HepG2 (cell line): ENCODE measurements around the gene SULT1C4. TPM values are rescaled to one million over a fixed set of nuclear protein-coding genes. Genes with fewer than 3 reads are reported as not detected.

ENCODE experiments used
- ATF7 ChIP-seq, 2 experiments: fragments of 450-650 bp in 1 of 2; sonication (generic) in 1 of 2; formaldehyde crosslinking in 1 of 2; IDR thresholded peaks; 2 replicates each; pipeline versions ENCODE4 v1.4.0 to v1.6.1; 2016 to 2020; ENCODE audit warnings: antibody characterized with exemption in 1 of 2, mild to moderate bottlenecking in 1 of 2, missing genetic modification reagents in 1 of 2
- ATM ChIP-seq: fragments of 450-650 bp; IDR thresholded peaks from 2 replicates; pipeline ENCODE4 v1.7.1; 2017; ENCODE audit warnings: mild to moderate bottlenecking, borderline replicate concordance
- CCDC6 ChIP-seq: sonication (generic); formaldehyde crosslinking; IDR thresholded peaks from 2 replicates; pipeline ENCODE4 v1.8.1; 2022; ENCODE audit warnings: mild to moderate bottlenecking, missing genetic modification reagents, moderate library complexity
- EP300 ChIP-seq, 3 experiments: sonication (generic) in 1 of 3; formaldehyde crosslinking in 1 of 3; IDR thresholded peaks; 2 replicates each; pipeline versions ENCODE4 v1.5.1 to v1.6.1; 2011 to 2020; ENCODE audit warnings: low read depth in 2 of 3, low read length in 2 of 3, borderline replicate concordance in 1 of 3, improper control_type of control experiment in 1 of 3, mild to moderate bottlenecking in 1 of 3, missing genetic modification reagents in 1 of 3, moderate library complexity in 1 of 3
- KLF9 ChIP-seq: IDR thresholded peaks from 2 replicates; pipeline ENCODE4 v1.6.1; 2016; ENCODE audit warnings: low read depth
- MED8 ChIP-seq: sonication (generic); formaldehyde crosslinking; IDR thresholded peaks from 2 replicates; pipeline ENCODE4 v1.8.1; 2023; ENCODE audit warnings: mild to moderate bottlenecking, missing genetic modification reagents; ENCODE audit not compliant: insufficient replicate concordance
- MIER3 ChIP-seq: IDR thresholded peaks from 2 replicates; pipeline ENCODE4 v1.6.1; 2016; ENCODE audit warnings: missing compliant biosample characterization, borderline replicate concordance
- PAXIP1 ChIP-seq: sonication (generic); formaldehyde crosslinking; conservative IDR thresholded peaks from 2 replicates; pipeline ENCODE4 v1.4.0; 2020; ENCODE audit warnings: mild to moderate bottlenecking, missing genetic modification reagents, moderate library complexity
- SMYD3 ChIP-seq: sonication (generic); formaldehyde crosslinking; IDR thresholded peaks from 2 replicates; pipeline ENCODE4 v1.8.1; 2023; ENCODE audit warnings: mild to moderate bottlenecking, missing genetic modification reagents
- U2AF1 ChIP-seq: fragments of 200-400 bp; formaldehyde crosslinking; optimal IDR thresholded peaks from 2 replicates; pipeline ENCODE3; 2017; ENCODE audit warnings: mild to moderate bottlenecking, low read depth, low read length
- WIZ ChIP-seq: sonication (generic); formaldehyde crosslinking; IDR thresholded peaks from 2 replicates; pipeline ENCODE4 v1.5.1; 2020; ENCODE audit warnings: mild to moderate bottlenecking, missing genetic modification reagents
- ZBTB7B ChIP-seq: sonication (generic); formaldehyde crosslinking; IDR thresholded peaks from 2 replicates; pipeline ENCODE4 v1.4.0; 2020; ENCODE audit warnings: missing genetic modification reagents
- ZFP37 ChIP-seq: sonication (generic); formaldehyde crosslinking; IDR thresholded peaks from 2 replicates; pipeline ENCODE4 v1.4.0; 2020; ENCODE audit warnings: missing genetic modification reagents, borderline replicate concordance
- ZMYM3 ChIP-seq: sonication (generic); formaldehyde crosslinking; IDR thresholded peaks from 2 replicates; pipeline ENCODE4 v1.5.1; 2020; ENCODE audit warnings: mild to moderate bottlenecking, missing genetic modification reagents
- ZNF12 ChIP-seq: sonication (generic); formaldehyde crosslinking; IDR thresholded peaks from 2 replicates; pipeline ENCODE4 v1.5.0; 2020; ENCODE audit warnings: missing genetic modification reagents
- ZNF3 ChIP-seq: IDR thresholded peaks from 2 replicates; pipeline ENCODE4 v1.7.0; 2017; ENCODE audit warnings: inconsistent platforms
- ZNF367 ChIP-seq: sonication (generic); formaldehyde crosslinking; IDR thresholded peaks from 2 replicates; pipeline ENCODE4 v1.4.0; 2020; ENCODE audit warnings: missing genetic modification reagents, borderline replicate concordance
- ZNF709 ChIP-seq: sonication (generic); formaldehyde crosslinking; IDR thresholded peaks from 2 replicates; pipeline ENCODE4 v1.5.0; 2020; ENCODE audit warnings: mild to moderate bottlenecking, missing genetic modification reagents
- ZNF777 ChIP-seq: sonication (generic); formaldehyde crosslinking; IDR thresholded peaks from 2 replicates; pipeline ENCODE4 v1.4.0; 2020; ENCODE audit warnings: missing genetic modification reagents
- polyA plus RNA-seq, 8 experiments: library from polyadenylated mRNA; depleted of rRNA in 3 of 8; stranded (reverse) in 7 of 8; unstranded in 1 of 8; fragments of >200 nt; fragmentation: Illumina TruSeq in 4 of 8; extraction: Trizol in 4 of 8; gene quantifications; 2 replicates each; pipeline versions ENCODE4 v1.2.1 to v1.2.3, GENCODE V29; 2011 to 2016; ENCODE audit warnings: low read depth in 4 of 8, missing spikeins in 1 of 8, mixed read lengths in 1 of 8; ENCODE audit not compliant: insufficient read depth in 1 of 8
- total RNA-seq, 5 experiments: library from RNA; depleted of rRNA; stranded (reverse); fragments of >200 nt; fragmentation: Illumina TruSeq; extraction: Trizol; gene quantifications; 2 replicates each; pipeline ENCODE4 v1.2.3, GENCODE V29; 2016; ENCODE audit warnings: low read depth in 1 of 5
- TF ChIP-seq, protein P1 (sequence below): conservative IDR thresholded peaks from 2 replicates; pipeline ENCODE4 v1.6.1; 2018; ENCODE audit warnings: missing genetic modification reagents
- TF ChIP-seq, protein P2 (sequence below): sonication (generic); formaldehyde crosslinking; IDR thresholded peaks from 2 replicates; pipeline ENCODE4 v1.9.0; 2021; ENCODE audit warnings: missing genetic modification reagents, borderline replicate concordance
- TF ChIP-seq, protein P3 (sequence below): IDR thresholded peaks from 2 replicates; pipeline ENCODE4 v1.6.1; 2018; ENCODE audit warnings: missing genetic modification reagents, mild to moderate bottlenecking, missing compliant biosample characterization

SULT1C4 gene
- total and polyA plus RNA-seq, 2 of the 13 experiments (the other 11 are each of a cell fraction or from before 2014, with no cell fraction given): 1.3 to 8.6 TPM

DNA sequence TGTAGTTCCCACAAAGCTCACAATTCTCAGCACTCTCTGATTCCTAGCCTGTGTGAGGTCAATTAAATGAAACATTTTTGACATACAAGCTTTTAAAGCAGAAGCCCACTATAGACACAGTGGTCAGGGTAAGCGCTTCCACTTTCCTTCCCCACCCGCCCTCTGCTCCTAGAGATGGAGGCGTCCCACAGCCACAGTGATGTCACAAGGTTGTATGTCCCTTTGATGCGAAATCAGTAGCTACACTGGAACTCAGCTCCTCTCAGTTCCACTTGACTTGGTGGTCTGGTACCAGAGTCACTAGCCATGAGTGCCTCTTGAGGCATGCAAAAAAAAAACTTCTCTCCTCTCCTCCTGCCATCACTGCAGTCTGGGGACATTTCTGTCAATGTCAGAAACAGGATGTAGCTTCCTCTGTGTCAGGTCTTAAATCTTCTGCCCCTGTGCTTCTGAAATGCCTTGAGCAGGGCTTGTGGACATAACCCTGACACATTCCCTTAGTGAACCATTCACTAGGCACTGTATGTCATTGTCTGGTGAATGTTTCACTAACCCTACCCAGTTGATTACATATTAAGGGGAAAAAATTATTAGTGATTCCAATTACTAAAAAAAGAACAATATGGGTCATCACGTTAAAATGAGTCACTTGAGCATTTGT, 7.8 kb downstream of the SULT1C4 start (continued):
- TF ChIP-seq, protein P1, sequence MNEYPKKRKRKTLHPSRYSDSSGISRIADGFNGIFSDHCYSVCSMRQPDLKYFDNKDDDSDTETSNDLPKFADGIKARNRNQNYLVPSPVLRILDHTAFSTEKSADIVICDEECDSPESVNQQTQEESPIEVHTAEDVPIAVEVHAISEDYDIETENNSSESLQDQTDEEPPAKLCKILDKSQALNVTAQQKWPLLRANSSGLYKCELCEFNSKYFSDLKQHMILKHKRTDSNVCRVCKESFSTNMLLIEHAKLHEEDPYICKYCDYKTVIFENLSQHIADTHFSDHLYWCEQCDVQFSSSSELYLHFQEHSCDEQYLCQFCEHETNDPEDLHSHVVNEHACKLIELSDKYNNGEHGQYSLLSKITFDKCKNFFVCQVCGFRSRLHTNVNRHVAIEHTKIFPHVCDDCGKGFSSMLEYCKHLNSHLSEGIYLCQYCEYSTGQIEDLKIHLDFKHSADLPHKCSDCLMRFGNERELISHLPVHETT (CRISPR knock-in tag): no peak
- TF ChIP-seq ZNF12 (no peak), PAXIP1 (peak; percentile 78), ZNF709 (CRISPR knock-in tag) (no peak), CCDC6 (CRISPR knock-in tag) (no peak), ZNF777 (CRISPR knock-in tag) (no peak), ATF7 (IDR thresholded peaks at IDR 0.05) (no peak), ATF7 (CRISPR knock-in tag; IDR thresholded peaks at IDR 0.05) (no peak), ATM (no peak), EP300 (IDR thresholded peaks at IDR 0.05; ENCODE audit: low read depth in 2 of 2, low read length in 2 of 2) (peak in 1 of 2 experiments; percentile 30; a peak in 1 of 4 replicates), EP300 (CRISPR knock-in tag; IDR thresholded peaks at IDR 0.05; ENCODE audit: borderline replicate concordance) (0 out of 2 replicates have a peak, but pooled peaks have one; percentile 13), ZFP37 (CRISPR knock-in tag) (no peak), SMYD3 (CRISPR knock-in tag) (0 out of 2 replicates have a peak, but pooled peaks have one; percentile 33), MIER3 (CRISPR knock-in tag) (peak; percentile 48; the same call in 1 of the 2 replicates), MED8 (CRISPR knock-in tag) (no peak), ZBTB7B (no peak), ZNF3 (CRISPR knock-in tag) (no peak), ZMYM3 (no peak), KLF9 (CRISPR knock-in tag) (no peak), WIZ (CRISPR knock-in tag) (no peak), U2AF1 (no peak), ZNF367 (CRISPR knock-in tag) (no peak)
- TF ChIP-seq, protein P2, sequence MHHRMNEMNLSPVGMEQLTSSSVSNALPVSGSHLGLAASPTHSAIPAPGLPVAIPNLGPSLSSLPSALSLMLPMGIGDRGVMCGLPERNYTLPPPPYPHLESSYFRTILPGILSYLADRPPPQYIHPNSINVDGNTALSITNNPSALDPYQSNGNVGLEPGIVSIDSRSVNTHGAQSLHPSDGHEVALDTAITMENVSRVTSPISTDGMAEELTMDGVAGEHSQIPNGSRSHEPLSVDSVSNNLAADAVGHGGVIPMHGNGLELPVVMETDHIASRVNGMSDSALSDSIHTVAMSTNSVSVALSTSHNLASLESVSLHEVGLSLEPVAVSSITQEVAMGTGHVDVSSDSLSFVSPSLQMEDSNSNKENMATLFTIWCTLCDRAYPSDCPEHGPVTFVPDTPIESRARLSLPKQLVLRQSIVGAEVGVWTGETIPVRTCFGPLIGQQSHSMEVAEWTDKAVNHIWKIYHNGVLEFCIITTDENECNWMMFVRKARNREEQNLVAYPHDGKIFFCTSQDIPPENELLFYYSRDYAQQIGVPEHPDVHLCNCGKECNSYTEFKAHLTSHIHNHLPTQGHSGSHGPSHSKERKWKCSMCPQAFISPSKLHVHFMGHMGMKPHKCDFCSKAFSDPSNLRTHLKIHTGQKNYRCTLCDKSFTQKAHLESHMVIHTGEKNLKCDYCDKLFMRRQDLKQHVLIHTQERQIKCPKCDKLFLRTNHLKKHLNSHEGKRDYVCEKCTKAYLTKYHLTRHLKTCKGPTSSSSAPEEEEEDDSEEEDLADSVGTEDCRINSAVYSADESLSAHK (CRISPR knock-in tag): no peak
- TF ChIP-seq, protein P3, sequence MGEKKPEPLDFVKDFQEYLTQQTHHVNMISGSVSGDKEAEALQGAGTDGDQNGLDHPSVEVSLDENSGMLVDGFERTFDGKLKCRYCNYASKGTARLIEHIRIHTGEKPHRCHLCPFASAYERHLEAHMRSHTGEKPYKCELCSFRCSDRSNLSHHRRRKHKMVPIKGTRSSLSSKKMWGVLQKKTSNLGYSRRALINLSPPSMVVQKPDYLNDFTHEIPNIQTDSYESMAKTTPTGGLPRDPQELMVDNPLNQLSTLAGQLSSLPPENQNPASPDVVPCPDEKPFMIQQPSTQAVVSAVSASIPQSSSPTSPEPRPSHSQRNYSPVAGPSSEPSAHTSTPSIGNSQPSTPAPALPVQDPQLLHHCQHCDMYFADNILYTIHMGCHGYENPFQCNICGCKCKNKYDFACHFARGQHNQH (CRISPR knock-in tag): no peak
